ENCODE measurements around the gene STC2. TPM values are rescaled to one million over a fixed set of nuclear protein-coding genes. Genes with fewer than 3 reads are reported as not detected.
A peak's percentile ranks its signal among the peaks of the same experiment; 100 is the strongest.
"Not testable (repeated sequence)": the region's sequence is repeated elsewhere in the genome, so short reads cannot be mapped to it uniquely, and the experiment has no call there.

STC2 gene
- total and polyA plus RNA-seq, 4 donors = 0.79 to 2.2 (median 1.8) TPM

GRCh38 chr5:173287086-173287485 lies 41.1 kb downstream of the STC2 start:
- 27% methylated on average over 7 of the region's 7 CpGs for WGBS (ENCODE audit: insufficient coverage)
- H3K27ac ChIP-seq (ENCODE audit: low read depth, low read length) = no peak overlapping the region
- no peak overlapping the region for H3K4me3 ChIP-seq (ENCODE audit: low read depth, low read length)
- no peaks in the 10 kb centered on the region for H3K36me3 ChIP-seq (ENCODE audit: control insufficient read depth, insufficient read depth, low read length)
- peaks cover 41% of the 10 kb centered on the region for H3K27me3 ChIP-seq (ENCODE audit: control insufficient read depth, insufficient read depth, low read length)
- H3K9me3 ChIP-seq (ENCODE audit: control insufficient read depth, insufficient read depth, low read length) = no peaks in the 10 kb centered on the region
- H3K4me1 ChIP-seq (ENCODE audit: control insufficient read depth, insufficient read depth, low read length) = peaks cover 18% of the 10 kb centered on the region
- DNase-seq (ENCODE audit: low read depth in 4 of 6, low spot score in 6 of 6) = no peak

- H3K9me3 ChIP-seq (ENCODE audit: control insufficient read depth, insufficient read depth, low read length); DNase-seq (ENCODE audit: low read depth in 4 of 6, low spot score in 6 of 6); H3K27ac ChIP-seq (ENCODE audit: low read depth, low read length); H3K4me3 ChIP-seq (ENCODE audit: low read depth, low read length); H3K36me3 ChIP-seq (ENCODE audit: control insufficient read depth, insufficient read depth, low read length): not testable (repeated sequence)
- H3K4me1 ChIP-seq (ENCODE audit: control insufficient read depth, insufficient read depth, low read length) = peaks cover 12% of the 10 kb centered on the region
- WGBS (ENCODE audit: insufficient coverage) = 100% methylated on average over 4 of the region's 4 CpGs
- peaks cover 35% of the 10 kb centered on the region for H3K27me3 ChIP-seq (ENCODE audit: control insufficient read depth, insufficient read depth, low read length)
These were observed 43.8 kb downstream of the STC2 start for GRCh38 chr5:173284343-173284958.

DNA sequence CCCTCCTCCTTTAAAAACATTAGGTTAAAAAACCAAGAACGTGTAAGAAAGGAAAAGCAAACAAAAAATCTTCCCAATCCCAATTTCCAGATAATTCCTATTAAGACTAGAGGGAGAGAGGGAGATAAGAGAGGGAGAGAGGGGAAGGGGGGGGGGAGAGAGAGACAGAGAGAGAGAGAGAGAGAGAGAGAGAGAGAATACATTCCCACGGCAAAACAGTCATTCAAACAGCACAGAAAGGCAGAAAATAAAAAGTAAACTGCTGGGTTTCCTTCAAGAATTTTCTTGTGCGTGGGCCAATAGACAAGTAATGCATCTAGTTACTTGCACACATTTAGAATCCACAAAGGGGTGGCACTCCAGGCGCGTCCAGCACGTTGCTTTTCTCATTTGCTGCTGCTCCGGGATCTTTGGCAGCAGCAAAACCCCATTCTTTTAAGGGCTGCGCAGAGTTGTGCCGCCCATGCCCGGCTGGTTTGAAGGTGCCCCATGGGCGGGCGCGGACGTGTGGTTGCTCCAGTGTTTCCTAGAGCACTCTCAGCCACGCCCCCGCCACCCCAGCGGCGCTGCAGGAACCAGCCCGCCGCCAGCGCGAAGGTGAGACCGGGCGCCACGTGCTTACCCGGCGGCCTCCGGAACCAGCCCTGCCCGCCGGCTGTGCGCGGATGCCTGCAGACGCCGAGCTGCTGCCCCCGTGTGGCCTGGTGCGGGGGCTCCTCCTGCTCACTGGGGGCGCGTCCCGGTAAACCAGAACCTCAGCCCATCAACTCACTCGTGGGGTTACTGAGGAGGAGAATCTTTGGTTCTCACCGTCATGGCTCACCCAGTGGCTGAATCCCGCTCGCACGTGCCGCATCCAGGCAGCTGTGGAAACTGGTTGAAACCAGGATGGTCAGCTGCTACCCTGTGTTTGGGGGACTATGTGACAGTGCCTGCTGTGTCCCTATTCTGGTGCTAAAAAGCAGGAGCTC lies 44.6 kb downstream of the STC2 start:
- Histone ChIP-seq H3K27ac (ENCODE audit: low read depth, low read length) (no peak overlapping the region), H3K9me3 (ENCODE audit: control insufficient read depth, insufficient read depth, low read length) (no peaks in the 10 kb centered on the region), H3K36me3 (ENCODE audit: control insufficient read depth, insufficient read depth, low read length) (no peaks in the 10 kb centered on the region), H3K4me1 (ENCODE audit: control insufficient read depth, insufficient read depth, low read length) (peaks cover 13% of the 10 kb centered on the region), H3K27me3 (ENCODE audit: control insufficient read depth, insufficient read depth, low read length) (peaks cover 30% of the 10 kb centered on the region), H3K4me3 (ENCODE audit: low read depth, low read length) (no peak overlapping the region)
- DNase-seq (ENCODE audit: low read depth in 4 of 6, low spot score in 6 of 6) = peak in 4 of 6 donors; percentile 36 to 86 (median 62)
- under 1% methylated on average over 39 of the region's 45 CpGs for WGBS (ENCODE audit: insufficient coverage)

GRCh38 chr5:173282916-173283315 lies 45.3 kb downstream of the STC2 start:
- Histone ChIP-seq H3K4me3 (ENCODE audit: low read depth, low read length) (no peak overlapping the region), H3K27ac (ENCODE audit: low read depth, low read length) (no peak overlapping the region), H3K27me3 (ENCODE audit: control insufficient read depth, insufficient read depth, low read length) (peaks cover 27% of the 10 kb centered on the region), H3K4me1 (ENCODE audit: control insufficient read depth, insufficient read depth, low read length) (peaks cover 19% of the 10 kb centered on the region), H3K36me3 (ENCODE audit: control insufficient read depth, insufficient read depth, low read length) (no peaks in the 10 kb centered on the region), H3K9me3 (ENCODE audit: control insufficient read depth, insufficient read depth, low read length) (no peaks in the 10 kb centered on the region)
- WGBS (ENCODE audit: insufficient coverage) = 75% methylated on average over 10 of the region's 10 CpGs
- no peak for DNase-seq (ENCODE audit: low read depth in 4 of 6, low spot score in 6 of 6)

DNA sequence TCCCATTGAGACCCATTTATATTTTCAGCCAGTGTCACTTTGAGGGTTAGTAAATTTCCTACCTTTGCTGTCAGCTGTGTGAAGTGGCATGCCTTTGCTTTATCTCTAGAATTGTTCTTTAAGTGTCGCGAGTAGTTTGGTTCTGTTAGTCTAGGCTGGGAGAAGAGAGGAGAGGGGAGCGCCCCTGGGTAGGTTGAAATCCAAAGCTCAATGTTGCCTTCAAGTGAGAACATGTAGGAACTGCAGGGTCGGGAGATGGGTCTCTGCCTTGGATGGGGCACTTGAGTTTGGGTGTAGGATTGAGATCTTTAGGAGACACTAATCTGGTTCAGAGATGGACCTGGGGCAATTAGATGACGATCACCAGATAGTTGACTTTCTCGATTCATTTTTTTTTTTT lies 46.3 kb downstream of the STC2 start:
- 27% methylated on average over 6 of the region's 6 CpGs for WGBS (ENCODE audit: insufficient coverage)
- no peak overlapping the region for H3K4me3 ChIP-seq (ENCODE audit: low read depth, low read length)
- H3K9me3 ChIP-seq (ENCODE audit: control insufficient read depth, insufficient read depth, low read length) = no peaks in the 10 kb centered on the region
- DNase-seq (ENCODE audit: low read depth in 4 of 6, low spot score in 6 of 6) = peak in 1 of 6 donors; percentile 32
- no peaks in the 10 kb centered on the region for H3K36me3 ChIP-seq (ENCODE audit: control insufficient read depth, insufficient read depth, low read length)
- H3K4me1 ChIP-seq (ENCODE audit: control insufficient read depth, insufficient read depth, low read length) = peaks cover 19% of the 10 kb centered on the region
- H3K27ac ChIP-seq (ENCODE audit: low read depth, low read length) = no peak overlapping the region
- H3K27me3 ChIP-seq (ENCODE audit: control insufficient read depth, insufficient read depth, low read length) = peaks cover 23% of the 10 kb centered on the region

- H3K36me3 ChIP-seq (ENCODE audit: control insufficient read depth, insufficient read depth, low read length) = no peaks in the 10 kb centered on the region
- H3K27me3 ChIP-seq (ENCODE audit: control insufficient read depth, insufficient read depth, low read length) = peaks cover 19% of the 10 kb centered on the region
- no peak for DNase-seq (ENCODE audit: low read depth in 4 of 6, low spot score in 6 of 6)
- no peaks in the 10 kb centered on the region for H3K9me3 ChIP-seq (ENCODE audit: control insufficient read depth, insufficient read depth, low read length)
- no peak overlapping the region for H3K27ac ChIP-seq (ENCODE audit: low read depth, low read length)
- WGBS (ENCODE audit: insufficient coverage) = 100% methylated on average over 4 of the region's 5 CpGs
- peaks cover 19% of the 10 kb centered on the region for H3K4me1 ChIP-seq (ENCODE audit: control insufficient read depth, insufficient read depth, low read length)
- no peak overlapping the region for H3K4me3 ChIP-seq (ENCODE audit: low read depth, low read length)
These were observed 49.0 kb downstream of the STC2 start for GRCh38 chr5:173279166-173279565.

GRCh38 chr5:173278641-173279040 lies 49.6 kb downstream of the STC2 start:
- H3K36me3 ChIP-seq (ENCODE audit: control insufficient read depth, insufficient read depth, low read length) = no peaks in the 10 kb centered on the region
- peaks cover 15% of the 10 kb centered on the region for H3K27me3 ChIP-seq (ENCODE audit: control insufficient read depth, insufficient read depth, low read length)
- H3K4me1 ChIP-seq (ENCODE audit: control insufficient read depth, insufficient read depth, low read length) = peaks cover 14% of the 10 kb centered on the region
- H3K9me3 ChIP-seq (ENCODE audit: control insufficient read depth, insufficient read depth, low read length) = no peaks in the 10 kb centered on the region
- no peak overlapping the region for H3K4me3 ChIP-seq (ENCODE audit: low read depth, low read length)
- no peak overlapping the region for H3K27ac ChIP-seq (ENCODE audit: low read depth, low read length)
- DNase-seq (ENCODE audit: low read depth in 4 of 6, low spot score in 6 of 6) = no peak
- 88% methylated on average over 3 of the region's 5 CpGs for WGBS (ENCODE audit: insufficient coverage)

- DNase-seq (ENCODE audit: low read depth in 4 of 6, low spot score in 6 of 6) = no peak
- Histone ChIP-seq H3K4me3 (ENCODE audit: low read depth, low read length) (no peak overlapping the region), H3K27ac (ENCODE audit: low read depth, low read length) (no peak overlapping the region), H3K27me3 (ENCODE audit: control insufficient read depth, insufficient read depth, low read length) (peaks cover 11% of the 10 kb centered on the region), H3K36me3 (ENCODE audit: control insufficient read depth, insufficient read depth, low read length) (no peaks in the 10 kb centered on the region), H3K4me1 (ENCODE audit: control insufficient read depth, insufficient read depth, low read length) (peaks cover 9% of the 10 kb centered on the region), H3K9me3 (ENCODE audit: control insufficient read depth, insufficient read depth, low read length) (no peaks in the 10 kb centered on the region)
- WGBS (ENCODE audit: insufficient coverage) = 53% methylated on average over 9 of the region's 9 CpGs
These were observed 50.0 kb downstream of the STC2 start for GRCh38 chr5:173278172-173278571.

DNA sequence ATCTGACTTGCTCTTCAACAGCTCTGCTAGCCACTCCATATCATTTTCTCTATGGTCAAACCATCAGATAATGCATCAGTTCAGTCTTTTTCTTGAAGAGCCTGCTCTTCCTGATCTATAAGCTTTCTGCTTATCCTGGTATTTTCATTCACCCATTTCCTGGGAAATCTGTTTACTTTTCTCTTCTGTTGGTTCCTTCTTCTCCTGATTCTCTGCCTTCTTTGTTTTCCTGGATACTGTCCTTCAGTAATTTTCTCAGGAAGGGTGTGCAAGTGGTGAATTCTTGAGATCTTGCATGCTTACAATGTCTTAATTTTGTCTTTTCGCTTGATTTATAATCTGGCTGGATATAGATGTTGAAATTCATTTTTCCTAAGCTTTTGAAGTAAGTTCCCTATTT lies 53.4 kb downstream of the STC2 start:
- Histone ChIP-seq H3K36me3 (ENCODE audit: control insufficient read depth, insufficient read depth, low read length) (no peaks in the 10 kb centered on the region), H3K27me3 (ENCODE audit: control insufficient read depth, insufficient read depth, low read length) (no peaks in the 10 kb centered on the region), H3K27ac (ENCODE audit: low read depth, low read length) (no peak overlapping the region), H3K4me1 (ENCODE audit: control insufficient read depth, insufficient read depth, low read length) (peaks cover 7% of the 10 kb centered on the region), H3K4me3 (ENCODE audit: low read depth, low read length) (no peak overlapping the region), H3K9me3 (ENCODE audit: control insufficient read depth, insufficient read depth, low read length) (no peaks in the 10 kb centered on the region)
- no peak for DNase-seq (ENCODE audit: low read depth in 4 of 6, low spot score in 6 of 6)
- no CpG with 5 or more reads among the region's 1 CpG for WGBS (ENCODE audit: insufficient coverage)
